NCI-H2171 treated with DMSO at 0.1 percent for 48 hours (cell line): ENCODE data around the gene GSTK1.
"Not testable (repeated sequence)": the region's sequence is repeated elsewhere in the genome, so short reads cannot be mapped to it uniquely, and the experiment has no call there.

Source experiments
- DNase-seq: peaks from one replicate; lab custom pipeline; 2025; lab: John Stamatoyannopoulos, UW

Gene GSTK1

GRCh38 chr7:143263266-143264195, at the start of gene GSTK1:
Gene GSTK1 (plus strand): TSS chr7:143263441. CDS start chr7:143263514, 73 bp downstream.
- DNase-seq: peak; percentile 60

GRCh38 chr7:143213478-143213877, 49.8 kb upstream of the GSTK1 start:
- DNase-seq: not testable (repeated sequence)

GRCh38 chr7:143214789-143215679, 48.2 kb upstream of the GSTK1 start:
- DNase-seq: peak; percentile 89

- no peak for DNase-seq
These were observed 47.1 kb upstream of the GSTK1 start for GRCh38 chr7:143216151-143216550.

- DNase-seq: no peak
These were observed 46.6 kb upstream of the GSTK1 start for GRCh38 chr7:143216686-143217085.

- peak; percentile 59 for DNase-seq
These were observed 45.4 kb upstream of the GSTK1 start for GRCh38 chr7:143217806-143218205.

- DNase-seq: no peak
These were observed 42.0 kb upstream of the GSTK1 start for GRCh38 chr7:143221286-143221685.

- DNase-seq: no peak
These were observed 41.5 kb upstream of the GSTK1 start, which contains the start of gene TAS2R40 for GRCh38 chr7:143221737-143222136. Gene TAS2R40 (plus strand): TSS chr7:143222037. CDS start chr7:143222079, 42 bp downstream.

- no peak for DNase-seq
These were observed 40.5 kb upstream of the GSTK1 start for GRCh38 chr7:143222782-143223181.

- no peak for DNase-seq
These were observed 39.5 kb upstream of the GSTK1 start for GRCh38 chr7:143223784-143224183.

- DNase-seq: no peak
These were observed 38.2 kb upstream of the GSTK1 start for GRCh38 chr7:143225047-143225446.

GRCh38 chr7:143227806-143228205, 35.4 kb upstream of the GSTK1 start:
- no peak for DNase-seq

GRCh38 chr7:143229054-143229790, 34.0 kb upstream of the GSTK1 start:
- DNase-seq: peak; percentile 83

- DNase-seq: no peak
These were observed 32.4 kb upstream of the GSTK1 start for GRCh38 chr7:143230602-143231457.

GRCh38 chr7:143233816-143234532, 29.3 kb upstream of the GSTK1 start:
- no peak for DNase-seq

- no peak for DNase-seq
These were observed 28.7 kb upstream of the GSTK1 start for GRCh38 chr7:143234533-143234875.

GRCh38 chr7:143235561-143235960, 27.7 kb upstream of the GSTK1 start:
- DNase-seq: no peak

GRCh38 chr7:143236408-143236990, 26.7 kb upstream of the GSTK1 start:
- no peak for DNase-seq

GRCh38 chr7:143237366-143237765, 25.9 kb upstream of the GSTK1 start:
- DNase-seq: no peak
